ENCODE results near the gene NFASC. TPM values are rescaled to one million over a fixed set of nuclear protein-coding genes. Genes with fewer than 3 reads are reported as not detected.

NFASC gene
- total and polyA plus RNA-seq, 8 donors: 1.1 to 54.2 (median 13.3) TPM

- intact Hi-C loops (cut with DNase I; ENCODE audit: low total_unique reads): no loop called here
- Histone ChIP-seq H3K9me3 (no peaks in the 10 kb centered on the region), H3K4me3 (no peak overlapping the region), H3K4me1 (no peaks in the 10 kb centered on the region), H3K27me3 (no peaks in the 10 kb centered on the region), H3K27ac (no peak overlapping the region), H3K36me3 (no peaks in the 10 kb centered on the region)
- no peak for DNase-seq
- WGBS, 5 donors: 57 to 70% (median 63%) methylated on average over 3 of the region's 3 CpGs
- TF ChIP-seq EP300 (IDR thresholded peaks at IDR 0.05): no peak
- no peak for TF ChIP-seq POLR2AphosphoS5 (IDR thresholded peaks at IDR 0.05)
- TF ChIP-seq POLR2A (IDR thresholded peaks at IDR 0.05): no peak
- TF ChIP-seq CTCF (IDR thresholded peaks at IDR 0.05): no peak
These were observed 64.5 kb downstream of the NFASC start for GRCh38 chr1:204935155-204935554.

- 67 to 81% (median 69%) methylated on average over 4 of the region's 4 CpGs for WGBS, 5 donors
- Histone ChIP-seq H3K9me3 (no peaks in the 10 kb centered on the region), H3K27ac (no peak overlapping the region), H3K27me3 (no peaks in the 10 kb centered on the region), H3K36me3 (no peaks in the 10 kb centered on the region), H3K4me3 (no peak overlapping the region), H3K4me1 (peaks cover 0 to 5% (median 0%) of the 10 kb centered on the region in 4 donors)
- DNase-seq: no peak
- TF ChIP-seq POLR2AphosphoS5 (IDR thresholded peaks at IDR 0.05): no peak
- TF ChIP-seq EP300 (IDR thresholded peaks at IDR 0.05): no peak
- no peak for TF ChIP-seq POLR2A (IDR thresholded peaks at IDR 0.05)
- intact Hi-C loops (cut with DNase I; ENCODE audit: low total_unique reads): no loop called here
These were observed 66.1 kb downstream of the NFASC start for GRCh38 chr1:204936765-204937164.

- TF ChIP-seq EP300 (IDR thresholded peaks at IDR 0.05) (no peak), POLR2A (IDR thresholded peaks at IDR 0.05) (no peak), CTCF (IDR thresholded peaks at IDR 0.05) (no peak), POLR2AphosphoS5 (IDR thresholded peaks at IDR 0.05) (no peak)
- H3K9me3 ChIP-seq: no peaks in the 10 kb centered on the region
- intact Hi-C loops (cut with DNase I; ENCODE audit: low total_unique reads): no loop called here
- no peak for DNase-seq
- H3K27me3 ChIP-seq: no peaks in the 10 kb centered on the region
- no peaks in the 10 kb centered on the region for H3K36me3 ChIP-seq
- 75 to 81% (median 77%) methylated on average over 11 of the region's 11 CpGs for WGBS, 5 donors
- H3K4me1 ChIP-seq: peaks cover 0 to 5% (median 0%) of the 10 kb centered on the region in 4 donors
- H3K4me3 ChIP-seq: no peak overlapping the region
- H3K27ac ChIP-seq: no peak overlapping the region
These were observed 67.2 kb downstream of the NFASC start for GRCh38 chr1:204937901-204938300.

- H3K27me3 ChIP-seq: no peaks in the 10 kb centered on the region
- no peak overlapping the region for H3K27ac ChIP-seq
- WGBS, 5 donors: 58 to 85% (median 69%) methylated on average over 2 of the region's 2 CpGs
- no peak for TF ChIP-seq EP300 (IDR thresholded peaks at IDR 0.05)
- TF ChIP-seq POLR2AphosphoS5 (IDR thresholded peaks at IDR 0.05): no peak
- TF ChIP-seq CTCF (IDR thresholded peaks at IDR 0.05): no peak
- no peak for TF ChIP-seq POLR2A (IDR thresholded peaks at IDR 0.05)
- no peak overlapping the region for H3K4me3 ChIP-seq
- peaks cover 0 to 7% (median 0%) of the 10 kb centered on the region in 4 donors for H3K36me3 ChIP-seq
- H3K4me1 ChIP-seq: peaks cover 0 to 5% (median 0%) of the 10 kb centered on the region in 4 donors
- H3K9me3 ChIP-seq: no peaks in the 10 kb centered on the region
- intact Hi-C loops (cut with DNase I; ENCODE audit: low total_unique reads): loop anchor here (10.0 kb wide), 1 partner anchor 136 kb away; no protein-coding TSS in a partner anchor
- no peak for DNase-seq
These were observed 69.9 kb downstream of the NFASC start for GRCh38 chr1:204940591-204940990.
